GM15510 (cell line): Measurements from ENCODE around the gene SESN3.

Experiments used
- POLR2A ChIP-seq: IDR thresholded peaks from 3 replicates; pipeline ENCODE4 v1.6.1; 2011; ENCODE audit warnings: borderline replicate concordance; ENCODE audit not compliant: insufficient read length; ENCODE audit errors: extremely low read depth

Gene SESN3

DNA sequence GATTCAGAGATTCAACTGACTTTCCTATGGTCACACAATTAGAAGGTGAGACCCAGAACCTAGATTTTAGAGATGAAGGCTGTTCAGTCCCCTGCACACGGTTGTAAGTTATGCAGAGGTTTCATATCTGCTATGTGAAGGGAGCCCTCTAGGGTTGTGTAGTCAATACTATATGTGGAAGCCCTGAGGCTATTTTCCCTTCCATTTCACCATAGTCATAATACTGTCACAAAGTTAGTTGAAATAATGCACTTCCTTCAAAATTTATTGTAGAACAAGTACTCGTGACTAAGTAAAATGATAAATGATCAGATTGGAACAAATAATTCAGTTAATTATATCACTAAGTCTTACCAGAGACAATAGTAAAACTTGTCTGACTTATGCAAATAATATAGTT lies 92.6 kb downstream of the SESN3 start:
- no peak for TF ChIP-seq POLR2A

DNA sequence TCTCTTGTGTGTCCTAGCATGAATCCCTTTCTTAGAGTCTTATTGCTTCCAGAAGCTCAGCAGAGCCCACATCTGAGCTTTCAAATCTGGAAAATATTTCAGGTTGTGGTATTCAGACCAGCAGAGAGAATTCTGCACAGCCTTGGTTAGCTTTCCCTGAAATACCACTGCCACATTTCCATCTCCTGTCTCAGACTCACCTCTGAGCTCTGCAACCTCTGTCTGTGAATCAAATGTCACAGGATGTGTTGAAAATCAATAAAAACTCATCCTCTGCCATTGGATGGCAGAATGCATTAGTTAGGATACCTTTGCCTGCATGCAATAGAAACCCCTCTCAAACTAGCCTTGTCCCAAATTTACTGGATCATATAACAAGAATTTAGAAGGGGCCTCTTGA lies 93.7 kb downstream of the SESN3 start:
- TF ChIP-seq POLR2A: no peak

- TF ChIP-seq POLR2A: no peak
These were observed 95.1 kb downstream of the SESN3 start for GRCh38 chr11:95135880-95136279.

DNA sequence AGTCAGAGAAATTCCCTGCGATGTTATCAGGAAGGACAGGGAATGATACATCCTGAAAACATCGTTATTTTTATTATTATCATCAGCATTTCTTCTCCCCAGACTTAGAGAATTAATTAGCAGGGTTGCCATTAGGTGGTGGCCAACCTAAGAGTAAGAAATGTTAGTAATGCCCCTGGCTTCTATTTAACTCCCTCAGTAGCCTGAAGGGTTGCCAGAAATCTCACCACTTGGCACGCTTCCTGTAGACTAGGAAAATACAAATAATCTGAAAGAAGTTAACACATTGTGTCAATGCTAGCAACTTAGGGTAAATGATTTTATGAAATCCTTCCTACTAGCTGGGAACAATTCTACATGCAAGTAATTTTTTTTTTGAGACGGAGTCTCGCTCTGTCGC lies 95.8 kb downstream of the SESN3 start:
- TF ChIP-seq POLR2A: no peak

DNA sequence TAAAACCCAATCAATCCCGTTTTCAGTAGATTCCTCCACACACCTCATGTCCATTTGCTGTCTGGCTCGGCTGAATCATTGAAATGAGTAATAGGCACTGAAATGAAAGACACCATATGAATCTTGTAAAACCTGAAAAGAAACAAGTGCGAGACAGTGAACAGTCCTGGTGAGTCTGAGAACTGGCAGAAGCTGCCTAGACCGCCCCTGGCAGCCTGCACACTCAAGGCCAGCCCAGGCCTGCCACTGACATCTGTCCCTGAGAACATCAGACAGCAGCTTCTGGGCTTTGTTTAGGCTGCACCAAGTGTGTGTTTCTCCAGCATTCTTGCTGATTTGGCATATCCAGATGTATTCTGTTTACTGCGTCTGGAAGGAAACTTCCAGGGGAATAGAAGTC lies 96.5 kb downstream of the SESN3 start:
- TF ChIP-seq POLR2A: no peak

DNA sequence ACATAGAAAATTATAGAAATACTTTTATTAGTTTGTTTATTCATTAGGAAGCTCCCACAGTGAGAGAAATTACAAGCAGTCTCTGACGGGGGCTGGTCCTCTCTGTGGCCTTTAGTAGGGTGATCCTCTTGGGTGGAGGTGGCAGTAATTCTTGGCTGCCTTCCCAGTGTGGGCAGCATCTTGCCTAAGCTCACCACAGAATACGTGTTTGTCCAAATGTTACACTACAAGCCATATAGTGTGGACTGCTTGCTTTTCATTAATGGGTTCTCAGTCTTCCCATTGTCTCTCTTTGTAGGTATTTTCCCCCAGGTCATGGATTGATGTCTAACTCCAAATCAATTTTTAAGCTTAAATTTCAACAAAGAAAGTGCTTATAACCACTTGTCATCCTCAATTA lies 98.0 kb downstream of the SESN3 start:
- no peak for TF ChIP-seq POLR2A

DNA sequence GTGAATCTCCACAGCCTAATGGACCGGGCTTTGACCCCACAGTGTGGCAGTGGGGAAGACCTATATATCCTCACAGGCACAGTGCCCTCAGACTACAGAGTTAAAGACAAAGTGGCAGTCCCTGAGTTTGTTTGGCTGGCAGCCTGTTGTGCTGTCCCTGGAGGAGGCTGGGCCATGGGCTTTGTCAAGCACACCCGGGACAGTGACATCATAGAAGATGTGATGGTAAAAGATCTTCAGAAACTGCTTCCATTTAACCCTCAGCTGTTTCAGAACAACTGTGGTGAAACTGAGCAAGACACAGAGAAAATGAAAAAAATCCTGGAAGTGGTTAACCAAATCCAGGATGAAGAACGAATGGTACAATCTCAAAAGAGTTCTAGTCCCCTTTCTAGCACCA lies 102.4 kb downstream of the SESN3 start:
- TF ChIP-seq POLR2A: no peak

DNA sequence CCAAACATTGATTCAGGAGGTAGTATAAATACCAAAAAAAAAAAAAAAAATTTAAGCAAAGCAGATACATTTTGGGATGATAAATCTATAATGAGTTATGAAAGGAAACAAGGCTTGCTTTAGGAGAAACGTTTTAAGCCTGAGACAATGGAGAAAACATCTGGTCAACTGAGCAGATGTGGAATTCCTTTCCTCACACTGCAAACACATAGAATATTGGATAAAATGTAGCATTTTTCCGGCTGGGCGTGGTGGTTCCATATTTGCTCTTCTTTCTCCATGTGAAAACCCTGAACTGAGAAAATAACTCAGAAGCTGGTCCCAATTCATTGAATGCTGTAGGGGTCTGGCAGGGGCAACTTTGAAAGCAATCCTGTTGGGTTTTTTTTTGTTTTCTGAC lies 107.4 kb downstream of the SESN3 start:
- no peak for TF ChIP-seq POLR2A

DNA sequence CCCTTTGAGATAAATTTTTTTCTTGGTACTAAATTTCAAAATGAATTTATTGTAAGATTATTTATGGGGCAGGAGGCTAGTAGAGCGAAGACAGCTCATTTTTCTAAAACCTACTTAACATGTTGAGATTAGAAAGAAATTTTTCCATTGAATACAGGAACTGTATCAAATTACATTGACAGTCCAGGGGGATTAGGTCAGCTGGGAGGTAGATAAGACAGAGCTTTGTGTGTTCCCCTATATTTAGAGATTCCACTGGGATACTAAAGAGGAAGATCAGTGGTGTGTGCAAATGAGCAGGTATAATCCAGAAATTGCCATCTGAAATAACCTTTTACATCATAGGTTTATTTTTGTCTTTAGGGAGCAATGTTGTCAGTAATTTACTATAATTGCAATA lies 109.3 kb downstream of the SESN3 start:
- TF ChIP-seq POLR2A: no peak

DNA sequence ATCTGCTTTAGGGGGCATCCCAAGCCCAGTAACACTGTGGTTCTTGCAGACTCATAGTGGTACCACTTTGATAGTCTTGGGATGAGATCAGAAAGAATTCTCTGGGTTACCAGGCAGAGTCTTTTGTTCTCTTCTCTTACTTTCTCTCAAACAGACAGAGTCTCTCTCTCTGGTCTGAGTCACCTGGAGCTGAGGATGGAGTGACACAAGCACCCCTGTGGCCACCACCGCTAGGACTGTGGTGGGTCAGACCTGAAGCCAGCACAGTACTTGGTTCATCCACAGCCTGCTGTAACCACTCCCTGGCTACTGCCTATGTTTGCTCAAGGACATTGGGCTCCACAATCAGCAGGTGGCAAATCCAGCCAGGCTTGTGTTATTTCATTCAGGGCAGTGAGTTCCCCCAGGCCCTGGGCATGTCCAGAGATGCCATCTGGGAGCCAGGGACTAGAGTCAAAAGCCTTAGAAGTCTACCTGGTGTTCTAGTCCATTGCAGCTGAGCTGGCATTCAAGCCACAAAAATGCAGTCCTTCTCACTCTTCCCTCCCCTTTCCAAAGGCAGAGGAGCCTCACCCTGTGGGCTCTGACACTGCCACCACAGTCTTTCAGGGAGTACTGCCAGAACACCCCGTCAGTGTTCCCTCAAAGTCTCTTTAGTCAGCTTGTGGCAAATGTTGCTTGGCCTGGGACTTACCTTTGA lies 111.5 kb downstream of the SESN3 start:
- no peak for TF ChIP-seq POLR2A

GRCh38 chr11:95115597-95115996 lies 115.4 kb downstream of the SESN3 start:
- TF ChIP-seq POLR2A: no peak
